HG03558 (cell line): ENCODE results near the gene APOA4.
"Not testable (repeated sequence)": the region's sequence is repeated elsewhere in the genome, so short reads cannot be mapped to it uniquely, and the experiment has no call there.

ENCODE experiments used
- ATAC-seq: cut with Tn5 transposase; IDR thresholded peaks from one replicate; pipeline ENCODE4 v1.9.1; 2021; ENCODE audit warnings: moderate number of reproducible peaks; ENCODE audit not compliant: unreplicated experiment; ENCODE audit errors: extremely low read depth

The APOA4 gene

GRCh38 chr11:116849486-116849885 is 26.4 kb upstream of the APOA4 start:
- ATAC-seq, result no peak

GRCh38 chr11:116849060-116849459 is 26.0 kb upstream of the APOA4 start:
- ATAC-seq, result no peak

- ATAC-seq, result no peak
Measured at GRCh38 chr11:116847612-116848011, 24.5 kb upstream of the APOA4 start.

GRCh38 chr11:116844722-116845121 is 21.6 kb upstream of the APOA4 start:
- no peak for ATAC-seq

- ATAC-seq, result no peak
Measured at GRCh38 chr11:116843661-116844060, 20.6 kb upstream of the APOA4 start.

- ATAC-seq, result no peak
Measured at GRCh38 chr11:116842909-116843308, 19.8 kb upstream of the APOA4 start.

- ATAC-seq, result no peak
Measured at GRCh38 chr11:116842117-116842516, 19.0 kb upstream of the APOA4 start.

- no peak for ATAC-seq
Measured at GRCh38 chr11:116840746-116841296, 17.7 kb upstream of the APOA4 start.

- ATAC-seq, result no peak
Measured at GRCh38 chr11:116840224-116840745, 17.2 kb upstream of the APOA4 start.

GRCh38 chr11:116838321-116839084 is 15.4 kb upstream of the APOA4 start:
- no peak for ATAC-seq

GRCh38 chr11:116837231-116838091 is 14.4 kb upstream of the APOA4 start, which contains the start of gene APOA1:
TSS of gene APOA1 (minus strand) at chr11:116837622. CDS start at chr11:116837387, 235 bp downstream.
- no peak for ATAC-seq

GRCh38 chr11:116836632-116836991 is 13.5 kb upstream of the APOA4 start:
- no peak for ATAC-seq

GRCh38 chr11:116835791-116836631 is 12.9 kb upstream of the APOA4 start:
- ATAC-seq, result no peak

- ATAC-seq, result no peak
Measured at GRCh38 chr11:116835042-116835772, 12.1 kb upstream of the APOA4 start.

GRCh38 chr11:116834535-116835041 is 11.5 kb upstream of the APOA4 start:
- not testable (repeated sequence) for ATAC-seq

GRCh38 chr11:116833816-116834534 is 10.9 kb upstream of the APOA4 start:
- no peak for ATAC-seq

GRCh38 chr11:116833491-116833815 is 10.3 kb upstream of the APOA4 start:
- no peak for ATAC-seq
